Frontal cortex (tissue), 4 donors: ENCODE measurements around the gene LRP1. TPM values are rescaled to one million over a fixed set of nuclear protein-coding genes. Genes with fewer than 3 reads are reported as not detected.

Experiments
- DNase-seq, 2 donors: peaks; one replicate each; pipeline ENCODE4 v3.0.0; 2012; ENCODE audit warnings: low spot score in 2 of 2
- FAIRE-seq: peaks from 2 replicates; lab custom pipeline; 2012; peaks lifted over from hg19 to GRCh38; lab: Jason Lieb, UNC
- total RNA-seq: library from RNA; depleted of rRNA; stranded (reverse); fragments of >200 nt; gene quantifications from one replicate; pipeline ENCODE4 v1.2.3, GENCODE V29; 2014
- donor health status: control.
- donor health status: control.
- donor health status: control.

Gene LRP1
- total RNA-seq, 1 donor from 2014 or later: 63.2 TPM

DNA sequence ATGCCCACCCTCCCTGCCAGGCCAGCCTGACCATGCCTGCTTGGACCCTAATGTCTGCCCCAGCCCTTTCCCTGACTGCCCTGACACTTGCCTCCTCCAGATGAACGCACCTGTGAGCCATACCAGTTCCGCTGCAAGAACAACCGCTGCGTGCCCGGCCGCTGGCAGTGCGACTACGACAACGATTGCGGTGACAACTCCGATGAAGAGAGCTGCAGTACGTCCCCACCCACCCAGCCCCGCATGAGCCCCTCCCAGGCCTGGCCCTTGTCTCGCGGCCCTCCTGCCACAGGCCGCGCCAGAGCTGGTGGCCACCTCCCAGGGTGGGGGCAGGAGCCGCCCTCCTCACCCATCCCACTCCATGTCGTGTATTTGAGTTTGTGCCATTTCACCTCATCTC is 74.0 kb downstream of the LRP1 start:
- no peak for FAIRE-seq
- DNase-seq: no peak

DNA sequence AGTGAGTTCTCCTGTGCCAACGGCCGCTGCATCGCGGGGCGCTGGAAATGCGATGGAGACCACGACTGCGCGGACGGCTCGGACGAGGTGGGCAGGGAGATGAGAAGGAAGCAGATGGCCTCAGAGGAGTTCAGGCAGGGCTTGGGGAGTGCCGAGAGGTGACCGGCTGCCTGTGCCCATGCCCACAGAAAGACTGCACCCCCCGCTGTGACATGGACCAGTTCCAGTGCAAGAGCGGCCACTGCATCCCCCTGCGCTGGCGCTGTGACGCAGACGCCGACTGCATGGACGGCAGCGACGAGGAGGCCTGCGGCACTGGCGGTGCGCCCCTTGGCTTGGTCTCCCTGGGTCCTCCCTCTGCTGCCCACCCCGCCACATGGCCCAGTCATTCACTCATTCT is 74.9 kb downstream of the LRP1 start:
- DNase-seq (no peak), FAIRE-seq (no peak)

DNA sequence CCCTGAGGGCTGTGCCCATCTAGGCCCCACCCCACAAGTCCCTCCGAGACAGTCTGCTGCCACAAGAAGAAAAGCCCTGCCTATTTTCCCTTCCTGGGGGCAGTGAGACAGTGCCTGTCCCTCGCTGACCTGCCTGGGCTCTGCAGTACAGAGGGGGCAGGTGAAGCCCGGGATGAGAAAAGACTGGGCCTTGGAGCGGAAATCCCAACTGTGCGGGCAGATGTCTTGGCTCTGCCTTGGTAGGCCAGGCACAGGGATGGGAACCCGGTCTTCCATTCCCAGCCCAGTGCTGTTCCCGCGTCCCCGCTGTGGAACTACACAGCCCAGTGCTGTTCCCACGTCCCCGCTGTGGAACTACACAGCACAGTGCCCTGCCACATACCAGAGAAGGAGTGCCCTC is 75.5 kb downstream of the LRP1 start:
- no peak for DNase-seq
- no peak for FAIRE-seq

DNA sequence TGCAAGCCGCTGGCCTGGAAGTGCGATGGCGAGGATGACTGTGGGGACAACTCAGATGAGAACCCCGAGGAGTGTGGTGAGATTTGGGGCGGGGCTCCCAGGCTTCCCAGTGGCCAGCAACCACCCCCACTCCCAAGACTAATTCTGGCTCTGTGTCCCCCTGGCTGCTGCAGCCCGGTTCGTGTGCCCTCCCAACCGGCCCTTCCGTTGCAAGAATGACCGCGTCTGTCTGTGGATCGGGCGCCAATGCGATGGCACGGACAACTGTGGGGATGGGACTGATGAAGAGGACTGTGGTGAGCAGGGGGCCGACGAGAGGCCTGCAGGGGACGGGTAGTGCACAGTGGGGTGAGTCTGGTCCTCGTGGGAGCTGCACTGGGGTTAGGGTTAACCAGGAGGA is 76.2 kb downstream of the LRP1 start:
- FAIRE-seq (no peak), DNase-seq (no peak)

DNA sequence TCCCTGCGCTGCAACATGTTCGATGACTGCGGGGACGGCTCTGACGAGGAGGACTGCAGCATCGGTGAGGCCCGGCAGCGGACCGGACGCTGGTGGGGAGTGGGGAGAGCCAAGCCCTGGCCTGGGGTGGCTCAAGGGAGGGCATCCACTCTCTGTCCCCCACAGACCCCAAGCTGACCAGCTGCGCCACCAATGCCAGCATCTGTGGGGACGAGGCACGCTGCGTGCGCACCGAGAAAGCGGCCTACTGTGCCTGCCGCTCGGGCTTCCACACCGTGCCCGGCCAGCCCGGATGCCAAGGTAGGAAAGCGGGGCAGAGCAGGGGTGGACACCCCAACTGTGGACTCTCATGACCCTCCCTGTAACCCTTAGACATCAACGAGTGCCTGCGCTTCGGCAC is 76.9 kb downstream of the LRP1 start:
- no peak for FAIRE-seq
- DNase-seq: no peak

DNA sequence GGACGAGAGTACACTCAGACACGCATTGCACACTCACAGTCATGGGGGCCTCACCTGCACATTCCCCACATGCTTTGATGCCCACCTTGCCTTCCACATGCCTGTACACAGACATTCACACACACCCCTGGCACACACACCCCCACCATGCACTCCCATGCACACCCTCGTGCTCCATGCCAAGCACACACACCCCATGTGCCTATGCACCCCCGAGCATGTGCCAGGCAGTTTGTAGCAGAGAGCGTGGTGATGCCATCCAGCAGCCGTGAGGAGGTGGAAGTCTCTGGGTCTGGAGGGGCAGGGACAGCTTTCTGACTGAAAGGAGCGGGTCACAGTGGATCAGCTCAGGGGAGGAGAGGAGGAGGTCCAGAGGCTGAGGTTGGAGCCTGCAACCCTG is 77.6 kb downstream of the LRP1 start:
- FAIRE-seq: no peak
- DNase-seq: no peak

DNA sequence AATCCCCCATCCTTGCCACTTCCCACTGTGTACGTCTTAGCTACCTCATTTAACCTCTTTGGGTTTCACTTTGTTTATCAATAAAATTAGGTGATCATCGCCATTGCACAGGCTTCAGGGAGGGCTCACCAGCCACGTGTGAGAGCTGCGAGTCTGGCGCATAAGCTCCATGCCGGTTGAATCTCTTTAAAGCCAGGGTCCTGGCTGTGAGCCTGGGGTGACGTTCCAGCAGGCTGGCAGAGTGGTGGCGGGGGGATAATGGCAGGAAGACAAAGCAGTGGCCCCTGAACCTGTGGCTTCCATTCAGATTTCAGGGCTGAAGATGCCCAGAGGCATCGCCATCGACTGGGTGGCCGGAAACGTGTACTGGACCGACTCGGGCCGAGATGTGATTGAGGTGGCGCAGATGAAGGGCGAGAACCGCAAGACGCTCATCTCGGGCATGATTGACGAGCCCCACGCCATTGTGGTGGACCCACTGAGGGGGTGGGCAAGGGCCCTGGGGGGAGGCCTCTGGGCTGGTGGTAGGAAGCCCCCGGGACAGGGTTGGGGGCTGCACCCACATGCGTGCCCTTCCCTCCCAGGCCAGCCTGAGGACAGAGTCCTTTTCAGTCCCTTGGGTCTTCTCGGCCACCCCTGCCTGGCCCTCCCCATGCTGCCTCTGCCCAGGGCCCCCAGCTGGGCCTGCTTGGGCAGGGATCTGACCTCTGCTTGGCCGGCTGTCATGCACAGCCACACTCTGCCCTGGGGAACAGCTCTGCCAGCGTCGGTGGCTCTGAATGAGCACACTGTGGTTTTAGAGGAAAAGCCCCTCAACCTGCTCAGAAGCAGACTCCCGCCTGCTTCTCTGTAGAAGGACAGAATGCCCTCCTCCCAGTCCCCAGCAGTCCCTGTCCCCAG is 79.7 kb downstream of the LRP1 start:
- FAIRE-seq: no peak
- no peak for DNase-seq

DNA sequence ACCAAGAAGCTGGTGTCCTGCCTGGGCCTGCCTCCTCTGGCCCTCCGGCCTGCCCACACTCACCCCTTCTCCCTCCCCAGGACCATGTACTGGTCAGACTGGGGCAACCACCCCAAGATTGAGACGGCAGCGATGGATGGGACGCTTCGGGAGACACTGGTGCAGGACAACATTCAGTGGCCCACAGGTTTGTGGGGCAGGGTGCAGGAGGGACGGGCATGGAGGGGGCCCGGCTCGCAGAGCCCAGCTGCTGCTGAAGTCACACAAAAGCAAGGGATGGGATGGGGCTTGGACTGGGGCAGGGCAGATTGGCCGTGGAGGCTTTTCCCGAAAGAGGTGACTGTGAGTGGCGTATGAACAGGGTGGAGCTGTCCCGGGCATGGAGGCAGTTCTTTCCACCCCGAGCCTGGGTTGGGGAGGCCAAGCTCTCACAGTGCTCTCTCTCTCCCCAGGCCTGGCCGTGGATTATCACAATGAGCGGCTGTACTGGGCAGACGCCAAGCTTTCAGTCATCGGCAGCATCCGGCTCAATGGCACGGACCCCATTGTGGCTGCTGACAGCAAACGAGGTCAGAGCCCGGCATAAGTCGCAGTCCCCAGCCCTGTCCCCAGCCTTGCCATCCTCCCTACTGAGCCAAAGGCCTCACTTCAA is 80.5 kb downstream of the LRP1 start:
- peak; percentile 50 to 66 for DNase-seq
- no peak for FAIRE-seq

DNA sequence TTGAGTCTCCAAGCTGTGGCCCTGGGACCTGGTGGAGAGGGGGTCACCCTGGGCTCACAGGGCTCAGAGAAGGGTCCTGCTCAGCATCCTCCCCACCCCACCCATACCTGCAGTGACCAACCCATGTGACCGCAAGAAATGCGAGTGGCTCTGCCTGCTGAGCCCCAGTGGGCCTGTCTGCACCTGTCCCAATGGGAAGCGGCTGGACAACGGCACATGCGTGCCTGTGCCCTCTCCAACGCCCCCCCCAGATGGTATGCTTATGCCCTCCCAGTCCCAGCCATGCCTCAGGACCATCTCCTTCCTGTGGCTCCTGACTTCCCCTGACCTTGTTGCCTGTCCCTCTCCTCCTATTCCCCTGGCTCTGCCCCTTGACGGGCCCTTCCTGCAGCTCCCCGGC is 81.6 kb downstream of the LRP1 start:
- no peak for FAIRE-seq
- no peak for DNase-seq

DNA sequence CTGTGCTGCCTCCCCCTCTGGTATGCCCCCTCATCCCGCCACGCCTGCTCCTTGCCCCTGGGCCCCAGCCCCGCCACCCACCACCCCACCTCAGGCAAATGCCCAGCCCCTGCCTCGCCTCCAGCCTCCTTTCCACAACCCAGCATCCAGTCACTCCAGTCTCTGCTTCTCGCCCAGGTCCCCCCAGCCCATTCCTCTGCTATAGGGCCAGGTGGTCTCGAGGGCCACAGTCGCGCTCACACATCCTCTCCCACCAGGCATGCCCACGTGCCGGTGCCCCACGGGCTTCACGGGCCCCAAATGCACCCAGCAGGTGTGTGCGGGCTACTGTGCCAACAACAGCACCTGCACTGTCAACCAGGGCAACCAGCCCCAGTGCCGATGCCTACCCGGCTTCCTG is 82.2 kb downstream of the LRP1 start:
- FAIRE-seq (no peak), DNase-seq (no peak)

DNA sequence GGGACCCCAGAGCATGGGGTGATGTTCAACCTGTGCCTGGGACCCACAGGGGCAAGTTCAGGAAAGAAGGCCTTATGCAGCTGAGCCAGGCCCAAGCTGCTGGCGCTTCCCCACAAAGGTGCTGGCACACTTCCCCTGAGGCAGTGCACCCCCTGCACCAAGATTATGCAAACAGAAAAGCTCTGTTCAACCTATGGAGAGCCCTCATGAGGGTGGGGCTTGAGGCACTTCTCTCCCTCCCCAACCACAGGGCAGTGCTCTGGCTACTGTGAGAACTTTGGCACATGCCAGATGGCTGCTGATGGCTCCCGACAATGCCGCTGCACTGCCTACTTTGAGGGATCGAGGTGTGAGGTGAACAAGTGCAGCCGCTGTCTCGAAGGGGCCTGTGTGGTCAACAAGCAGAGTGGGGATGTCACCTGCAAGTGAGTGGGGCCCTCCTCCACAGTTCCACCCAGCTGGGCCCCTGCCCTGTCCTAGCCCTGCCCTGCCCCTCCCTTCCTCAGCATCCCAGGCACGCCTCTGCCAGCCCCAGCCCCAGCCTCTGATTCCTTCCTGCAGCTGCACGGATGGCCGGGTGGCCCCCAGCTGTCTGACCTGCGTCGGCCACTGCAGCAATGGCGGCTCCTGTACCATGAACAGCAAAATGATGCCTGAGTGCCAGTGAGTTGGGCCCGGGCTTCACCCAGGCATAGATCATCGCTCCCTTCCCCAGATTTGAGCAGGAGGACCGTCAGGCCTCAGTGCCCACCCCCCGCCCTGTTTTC is 82.8 kb downstream of the LRP1 start:
- FAIRE-seq: no peak
- no peak for DNase-seq

DNA sequence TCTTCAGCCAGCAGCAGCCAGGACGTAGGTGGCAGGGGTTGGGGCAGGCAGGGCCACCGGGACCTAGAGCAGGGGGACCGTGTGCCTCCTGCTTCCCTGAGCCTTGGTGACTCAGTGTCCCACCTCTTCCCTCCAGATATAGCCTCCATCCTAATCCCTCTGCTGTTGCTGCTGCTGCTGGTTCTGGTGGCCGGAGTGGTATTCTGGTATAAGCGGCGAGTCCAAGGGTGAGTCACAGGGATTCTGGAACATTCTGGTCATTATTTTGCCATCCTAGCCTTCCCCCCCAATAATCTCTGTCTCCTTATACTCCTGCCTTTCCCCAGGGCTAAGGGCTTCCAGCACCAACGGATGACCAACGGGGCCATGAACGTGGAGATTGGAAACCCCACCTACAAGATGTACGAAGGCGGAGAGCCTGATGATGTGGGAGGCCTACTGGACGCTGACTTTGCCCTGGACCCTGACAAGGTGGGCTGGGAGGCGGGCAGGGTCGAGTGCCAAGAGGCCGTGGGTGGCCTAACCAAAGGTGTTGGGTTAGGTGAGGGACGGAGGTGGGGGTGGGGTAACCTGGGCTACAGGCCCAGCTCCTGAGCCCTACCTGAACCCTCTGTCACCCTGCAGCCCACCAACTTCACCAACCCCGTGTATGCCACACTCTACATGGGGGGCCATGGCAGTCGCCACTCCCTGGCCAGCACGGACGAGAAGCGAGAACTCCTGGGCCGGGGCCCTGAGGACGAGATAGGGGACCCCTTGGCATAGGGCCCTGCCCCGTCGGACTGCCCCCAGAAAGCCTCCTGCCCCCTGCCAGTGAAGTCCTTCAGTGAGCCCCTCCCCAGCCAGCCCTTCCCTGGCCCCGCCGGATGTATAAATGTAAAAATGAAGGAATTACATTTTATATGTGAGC is 83.8 kb downstream of the LRP1 start:
- FAIRE-seq: no peak
- no peak for DNase-seq

DNA sequence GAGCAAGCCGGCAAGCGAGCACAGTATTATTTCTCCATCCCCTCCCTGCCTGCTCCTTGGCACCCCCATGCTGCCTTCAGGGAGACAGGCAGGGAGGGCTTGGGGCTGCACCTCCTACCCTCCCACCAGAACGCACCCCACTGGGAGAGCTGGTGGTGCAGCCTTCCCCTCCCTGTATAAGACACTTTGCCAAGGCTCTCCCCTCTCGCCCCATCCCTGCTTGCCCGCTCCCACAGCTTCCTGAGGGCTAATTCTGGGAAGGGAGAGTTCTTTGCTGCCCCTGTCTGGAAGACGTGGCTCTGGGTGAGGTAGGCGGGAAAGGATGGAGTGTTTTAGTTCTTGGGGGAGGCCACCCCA is 84.4 kb downstream of the LRP1 start:
- DNase-seq (no peak), FAIRE-seq (no peak)

DNA sequence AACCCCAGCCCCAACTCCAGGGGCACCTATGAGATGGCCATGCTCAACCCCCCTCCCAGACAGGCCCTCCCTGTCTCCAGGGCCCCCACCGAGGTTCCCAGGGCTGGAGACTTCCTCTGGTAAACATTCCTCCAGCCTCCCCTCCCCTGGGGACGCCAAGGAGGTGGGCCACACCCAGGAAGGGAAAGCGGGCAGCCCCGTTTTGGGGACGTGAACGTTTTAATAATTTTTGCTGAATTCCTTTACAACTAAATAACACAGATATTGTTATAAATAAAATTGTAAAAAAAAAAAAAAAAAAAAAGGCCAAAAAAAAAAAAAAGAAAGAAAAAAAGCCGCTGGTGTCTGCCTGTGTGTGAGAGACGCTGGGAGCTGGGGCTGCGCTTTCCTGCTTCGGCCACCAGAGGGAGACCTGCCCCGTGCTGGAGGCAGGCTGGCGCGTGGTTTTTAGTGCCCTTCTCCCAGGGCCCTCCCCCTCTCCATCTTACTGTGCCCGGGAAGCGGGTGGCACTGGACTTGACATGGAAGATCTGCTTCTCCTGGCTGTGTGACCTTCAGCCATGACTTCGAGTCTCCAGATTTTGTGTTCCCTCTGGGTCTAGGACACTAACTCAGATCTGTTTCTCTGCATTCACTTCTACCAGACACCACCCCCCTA is 84.9 kb downstream of the LRP1 start:
- DNase-seq (peak; percentile 93 to 96), FAIRE-seq (peak; percentile 50)

DNA sequence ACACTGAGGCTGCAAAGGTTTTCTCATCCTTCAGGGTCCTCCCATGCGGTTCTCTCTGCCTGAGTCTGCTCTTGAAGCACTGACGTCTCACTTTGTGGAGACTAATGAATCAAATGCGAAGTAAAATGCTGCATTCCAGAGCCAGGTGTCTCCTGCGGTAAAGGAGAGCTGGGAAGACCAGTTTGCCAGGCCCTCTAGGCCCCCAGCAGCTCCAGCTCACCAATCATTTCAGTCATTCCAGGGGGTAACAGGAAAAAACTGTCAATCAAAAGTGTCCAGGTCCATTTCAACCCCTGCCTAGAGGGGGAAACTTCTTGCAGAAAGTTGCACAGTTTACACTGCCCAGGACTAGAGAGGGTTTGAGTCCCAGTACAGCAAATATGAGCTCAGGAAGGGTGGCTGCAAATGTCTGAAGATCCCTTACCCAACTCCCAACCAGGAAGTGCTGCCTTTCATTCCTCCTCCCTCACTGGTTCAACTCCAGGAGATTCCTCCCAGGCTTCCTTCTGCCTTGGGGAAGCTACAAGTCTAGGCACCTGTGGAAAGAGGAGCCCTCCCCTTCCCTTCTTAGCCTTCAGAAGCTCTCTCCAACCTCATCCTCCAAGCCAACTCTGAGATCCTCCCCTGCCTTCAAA is 85.6 kb downstream of the LRP1 start:
- FAIRE-seq: no peak
- DNase-seq: no peak

DNA sequence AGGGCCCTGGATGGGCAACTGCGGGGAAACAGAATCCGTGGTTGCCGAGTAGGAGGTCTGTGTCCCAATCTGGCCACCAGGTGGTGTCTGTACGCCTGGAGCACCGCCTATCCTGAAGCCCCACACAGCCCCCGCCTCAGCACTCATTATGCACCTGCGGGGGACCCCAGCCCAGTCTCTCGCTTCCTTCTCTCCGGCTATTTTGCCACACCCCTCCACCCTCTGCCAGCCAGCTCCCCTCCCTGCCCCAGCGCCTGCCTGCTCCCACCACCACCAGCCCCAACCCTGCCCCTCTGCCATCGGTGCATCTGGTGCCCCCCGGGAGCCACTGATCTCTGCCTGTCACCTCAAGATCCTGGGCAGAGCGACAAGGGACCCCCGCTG is 86.1 kb downstream of the LRP1 start:
- FAIRE-seq (no peak), DNase-seq (peak; percentile 65 to 74)

DNA sequence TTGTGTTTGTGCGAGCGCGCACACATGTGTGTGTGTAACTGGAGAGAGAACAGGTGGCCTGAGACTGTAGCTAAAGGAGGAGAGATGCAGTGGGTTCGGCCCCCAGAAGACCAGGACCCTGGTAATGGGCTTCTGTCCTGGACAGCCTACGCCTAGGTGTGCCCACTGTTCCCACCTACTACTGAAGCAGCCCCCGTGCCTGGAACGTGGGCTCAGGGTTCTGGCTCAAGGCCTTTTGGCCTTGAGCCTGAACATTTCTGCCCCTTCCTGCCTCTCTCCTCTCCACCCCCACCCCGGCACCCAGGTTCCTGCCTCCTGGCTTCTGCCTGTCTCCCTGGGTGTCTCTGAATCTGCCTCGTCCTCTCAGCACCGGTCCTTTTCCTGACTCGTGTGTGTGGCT is 86.8 kb downstream of the LRP1 start:
- no peak for DNase-seq
- no peak for FAIRE-seq

DNA sequence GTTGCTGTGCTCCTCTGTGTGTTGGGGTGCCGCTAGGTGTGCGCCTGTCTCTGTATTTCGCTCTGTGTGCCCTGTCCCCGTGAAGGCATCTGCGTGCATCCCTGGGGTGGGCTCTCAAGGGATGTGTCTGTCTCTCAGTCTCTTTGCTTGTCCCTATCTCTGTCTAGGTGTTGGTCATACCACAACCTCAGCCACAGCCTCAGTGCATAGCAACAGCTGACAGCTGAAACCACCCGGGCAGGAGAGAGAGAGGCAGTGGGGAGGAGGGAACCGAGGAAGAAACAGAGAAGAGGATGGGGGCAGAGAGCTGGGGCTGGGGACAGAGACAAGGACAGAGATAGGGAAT is 87.4 kb downstream of the LRP1 start:
- FAIRE-seq: no peak

More for the DNA sequence above, 87.4 kb downstream of the LRP1 start:
- no peak for DNase-seq
